GM23248 (cell line): Measurements from ENCODE around the gene KLF15. TPM values are rescaled to one million over a fixed set of nuclear protein-coding genes. Genes with fewer than 3 reads are reported as not detected.
A peak's percentile ranks its signal among the peaks of the same experiment; 100 is the strongest.

ENCODE experiments used
- DNase-seq: peaks from one replicate; pipeline ENCODE4 v3.0.0-alpha.2; 2015
- H2AFZ ChIP-seq: fragments of 200-600 bp; sonication (generic); 2 replicates; pipeline ENCODE4 v1.6.1; 2016; ENCODE audit warnings: antibody characterized with exemption
- H3F3A ChIP-seq: fragments of 200-600 bp; sonication (generic); 2 replicates; pipeline ENCODE4 v1.6.1; 2016; ENCODE audit warnings: mild to moderate bottlenecking, antibody characterized with exemption, mixed run types; ENCODE audit not compliant: insufficient read depth
- H3K27ac ChIP-seq: fragments of 200-600 bp; sonication (generic); 2 replicates; pipeline ENCODE4 v1.5.1; 2016; ENCODE audit warnings: mild to moderate bottlenecking
- H3K27me3 ChIP-seq: fragments of 200-600 bp; sonication (generic); replicated peaks from 2 replicates; pipeline ENCODE4 v1.6.1; 2016; ENCODE audit warnings: mild to moderate bottlenecking; ENCODE audit not compliant: insufficient read depth
- H3K36me3 ChIP-seq: fragments of 200-600 bp; sonication (generic); 2 replicates; pipeline ENCODE4 v1.6.1; 2016; ENCODE audit warnings: low read depth, mild to moderate bottlenecking
- H3K4me1 ChIP-seq: fragments of 200-600 bp; sonication (generic); 2 replicates; pipeline ENCODE4 v1.6.1; 2016; ENCODE audit warnings: mild to moderate bottlenecking; ENCODE audit not compliant: insufficient read depth
- H3K4me2 ChIP-seq: fragments of 200-600 bp; sonication (generic); one replicate; pipeline ENCODE4 v1.6.1; 2016; ENCODE audit warnings: mild to moderate bottlenecking; ENCODE audit not compliant: unreplicated experiment
- H3K4me3 ChIP-seq: fragments of 200-600 bp; sonication (generic); 2 replicates; pipeline ENCODE4 v1.5.1; 2016; ENCODE audit warnings: mild to moderate bottlenecking
- H3K79me2 ChIP-seq: fragments of 200-600 bp; sonication (generic); 2 replicates; pipeline ENCODE4 v1.6.1; 2016; ENCODE audit warnings: mild to moderate bottlenecking; ENCODE audit not compliant: insufficient read depth
- H3K9ac ChIP-seq: fragments of 200-600 bp; sonication (generic); 2 replicates; pipeline ENCODE4 v1.6.1; 2016; ENCODE audit warnings: mild to moderate bottlenecking
- H3K9me2 ChIP-seq: fragments of 200-600 bp; sonication (generic); 2 replicates; pipeline ENCODE4 v1.6.1; 2016; ENCODE audit warnings: mixed run types, mild to moderate bottlenecking, moderate library complexity; ENCODE audit not compliant: insufficient read depth
- H3K9me3 ChIP-seq: fragments of 200-600 bp; sonication (generic); one replicate; pipeline ENCODE4 v1.6.1; 2017; ENCODE audit warnings: low read depth
- H4K20me1 ChIP-seq: fragments of 200-600 bp; sonication (generic); 2 replicates; pipeline ENCODE4 v1.6.0; 2016; ENCODE audit not compliant: insufficient read depth
- EZH2 ChIP-seq: fragments of 200-600 bp; sonication (generic); IDR thresholded peaks from 2 replicates; pipeline ENCODE4 v1.6.1; 2018; ENCODE audit warnings: antibody characterized with exemption, mild to moderate bottlenecking; ENCODE audit not compliant: insufficient read depth, poor library complexity, severe bottlenecking
- EZH2phosphoT487 ChIP-seq: fragments of 200-600 bp; sonication (generic); IDR thresholded peaks from 2 replicates; pipeline ENCODE4 v1.6.1; 2018; ENCODE audit warnings: antibody characterized with exemption, moderate library complexity, mild to moderate bottlenecking, low read depth; ENCODE audit not compliant: insufficient read depth
- WGBS, 2 experiments: methylation state at CpG; one replicate each; pipeline ENCODE4 v1.1.6; 2015 to 2017; ENCODE audit warnings: low lambda C conversion rate in 2 of 2, low coverage in 1 of 2; ENCODE audit errors: missing lambda C conversion rate in 2 of 2; 5-methylcytosine and 5-hydroxymethylcytosine counted together
- in situ Hi-C: fragments of 300-500 bp; cut with MboI; formaldehyde crosslinking; loops from 2 replicates; pipeline ENCODE4 v1.15.0; 2020
- polyA plus RNA-seq: library from polyadenylated mRNA; unstranded; fragments of >200 nt; fragmentation: Nextera tagmentation; extraction: Ambion mirVana; gene quantifications from 2 replicates; pipeline ENCODE4 v1.2.1, GENCODE V29; 2016
- total RNA-seq: library from RNA; depleted of rRNA; stranded (reverse); fragments of >200 nt; shearing (Covaris generic); gene quantifications from 2 replicates; pipeline ENCODE4 v1.2.3, GENCODE V29; 2014

Gene KLF15
- total and polyA plus RNA-seq, 2 experiments from 2014 or later, result 0.14 to 0.54 TPM

DNA sequence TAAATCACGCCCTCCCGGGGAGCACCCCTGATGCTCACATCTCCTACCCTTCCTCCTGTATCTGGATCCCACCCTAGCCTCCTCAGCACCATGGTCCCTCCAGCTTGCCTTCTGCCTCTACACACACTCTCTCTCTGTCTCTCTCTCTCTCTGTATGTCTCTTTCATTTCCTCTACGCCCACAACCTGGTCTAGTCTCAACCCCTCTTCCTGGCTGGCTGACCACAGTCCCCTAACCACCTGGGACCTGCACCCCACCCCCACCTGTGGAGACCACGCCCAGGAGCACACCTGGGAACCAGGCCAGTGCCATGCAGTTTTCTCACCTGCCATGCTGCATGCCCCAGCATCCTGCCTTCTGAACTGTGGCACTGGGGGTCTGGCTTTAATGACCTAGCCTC, 33.5 kb upstream of the KLF15 start:
- in situ Hi-C loops, result loop anchor here (10.0 to 25.0 kb wide), 3 partner anchors 146 to 428 kb away; partner anchors contain the start of gene ROPN1B
- Histone ChIP-seq H3K4me3 (no peak overlapping the region), H3K4me1 (no peaks in the 10 kb centered on the region), H3F3A (no peaks in the 10 kb centered on the region), H3K4me2 (no peak overlapping the region), H3K27me3 (peaks cover 31% of the 10 kb centered on the region), H3K27ac (no peak overlapping the region), H4K20me1 (no peaks in the 10 kb centered on the region), H3K9me2 (no peaks in the 10 kb centered on the region), H3K36me3 (no peaks in the 10 kb centered on the region), H3K9ac (no peak overlapping the region), H3K79me2 (no peaks in the 10 kb centered on the region), H2AFZ (no peak overlapping the region), H3K9me3 (no peaks in the 10 kb centered on the region)
- no peak for DNase-seq
- TF ChIP-seq EZH2, result no peak
- TF ChIP-seq EZH2phosphoT487, result no peak
- WGBS, 2 experiments, result 38 to 44% methylated on average over 4 of the region's 4 CpGs

DNA sequence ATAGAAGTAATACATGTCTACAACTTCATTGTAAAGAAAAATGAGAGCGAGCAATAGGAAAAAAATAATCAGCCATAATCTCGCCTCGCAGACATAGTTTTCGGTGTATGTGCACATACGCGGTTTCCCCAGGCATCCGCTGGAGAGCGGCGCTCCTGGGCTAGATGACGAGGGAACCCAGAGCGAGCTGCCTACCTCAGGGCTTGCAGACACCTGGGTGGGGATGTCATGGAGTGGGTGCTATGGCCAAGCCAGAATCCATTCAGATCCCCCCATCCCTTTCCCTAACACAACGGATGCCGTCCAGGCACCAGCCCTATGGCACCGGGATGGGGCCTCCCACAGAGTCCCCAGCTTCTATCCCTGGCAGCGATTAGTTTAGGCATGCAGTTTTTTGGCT, 33.0 kb upstream of the KLF15 start:
- in situ Hi-C loops, result loop anchor here (10.0 to 25.0 kb wide), 3 partner anchors 145 to 428 kb away; partner anchors contain the start of gene ROPN1B
- Histone ChIP-seq H3K79me2 (no peaks in the 10 kb centered on the region), H3K36me3 (no peaks in the 10 kb centered on the region), H3K27ac (no peak overlapping the region), H3K4me1 (no peaks in the 10 kb centered on the region), H3K9me2 (no peaks in the 10 kb centered on the region), H3K27me3 (peaks cover 25% of the 10 kb centered on the region), H3K4me3 (no peak overlapping the region), H3K4me2 (no peak overlapping the region), H3K9me3 (no peaks in the 10 kb centered on the region), H4K20me1 (no peaks in the 10 kb centered on the region), H2AFZ (no peak overlapping the region), H3K9ac (no peak overlapping the region), H3F3A (no peaks in the 10 kb centered on the region)
- WGBS, 2 experiments, result 79 to 80% methylated on average over 15 of the region's 15 CpGs
- TF ChIP-seq EZH2 (no peak), EZH2phosphoT487 (no peak)
- no peak for DNase-seq

DNA sequence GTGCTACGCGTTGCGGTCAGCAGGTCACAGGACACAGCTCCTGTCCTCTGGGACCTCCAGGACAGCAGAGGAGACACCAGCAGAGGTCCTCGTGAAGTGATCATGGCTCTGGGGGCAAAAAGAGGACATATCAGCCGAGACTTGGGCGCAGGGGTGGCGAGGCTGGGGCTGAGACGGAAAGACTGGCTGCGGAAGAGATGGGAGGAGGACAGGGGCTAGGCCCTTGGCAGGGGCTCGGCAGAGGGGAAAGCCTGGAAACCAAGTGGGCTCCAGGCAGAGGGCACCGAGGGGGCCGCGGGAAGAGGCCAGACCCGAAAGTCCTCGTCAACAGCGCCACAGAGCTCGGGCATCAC, 32.6 kb upstream of the KLF15 start:
- Histone ChIP-seq H2AFZ (peak overlapping the region; percentile 92), H3K4me1 (no peaks in the 10 kb centered on the region), H3K4me2 (no peak overlapping the region), H3K9ac (no peak overlapping the region), H3K4me3 (no peak overlapping the region), H4K20me1 (no peaks in the 10 kb centered on the region), H3K79me2 (no peaks in the 10 kb centered on the region), H3K36me3 (no peaks in the 10 kb centered on the region), H3K9me2 (no peaks in the 10 kb centered on the region), H3F3A (no peaks in the 10 kb centered on the region), H3K9me3 (no peaks in the 10 kb centered on the region), H3K27me3 (peaks cover 21% of the 10 kb centered on the region), H3K27ac (no peak overlapping the region)
- in situ Hi-C loops, result loop anchor here (10.0 to 25.0 kb wide), 3 partner anchors 145 to 427 kb away; partner anchors contain the start of gene ROPN1B
- 68 to 70% methylated on average over 16 to 17 of the region's 17 CpGs for WGBS, 2 experiments
- DNase-seq, result no peak
- no peak for TF ChIP-seq EZH2
- no peak for TF ChIP-seq EZH2phosphoT487

DNA sequence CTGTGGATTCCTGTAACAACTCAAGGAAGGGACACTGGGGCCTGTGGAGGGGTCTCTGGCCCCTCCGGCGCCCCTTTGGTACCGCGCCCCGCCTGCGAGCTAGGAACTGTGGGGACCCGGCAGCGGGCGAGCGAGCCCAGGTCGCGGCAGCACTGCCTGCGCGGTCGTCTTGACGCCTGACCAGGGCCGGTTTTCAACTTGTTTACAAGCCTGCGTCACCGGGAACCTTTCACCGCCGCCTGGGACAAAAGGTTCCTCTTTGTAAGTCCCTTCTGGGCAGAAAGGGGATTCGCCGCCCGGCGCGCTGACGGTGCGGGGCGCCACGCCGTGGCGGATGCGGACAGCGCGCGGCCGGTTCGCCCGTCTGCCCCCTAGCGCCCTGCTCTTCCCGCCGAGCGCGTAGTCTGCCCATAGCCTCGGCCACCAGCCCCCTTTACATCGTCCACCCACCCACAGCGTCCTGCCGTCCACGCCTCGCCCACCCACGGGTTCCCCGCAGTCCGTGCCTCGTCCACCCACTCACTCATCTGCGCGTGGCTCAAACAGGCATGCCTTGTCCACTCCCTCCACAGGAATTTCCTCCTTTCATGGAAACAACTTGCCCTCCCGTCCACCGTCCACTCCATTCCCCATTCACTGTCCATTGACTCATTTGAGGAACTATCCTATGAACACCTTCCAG, 32.0 kb upstream of the KLF15 start:
- Histone ChIP-seq H3K4me3 (peak overlapping the region; percentile 80), H3K36me3 (no peaks in the 10 kb centered on the region), H3F3A (no peaks in the 10 kb centered on the region), H3K4me1 (no peaks in the 10 kb centered on the region), H3K79me2 (no peaks in the 10 kb centered on the region), H3K9me2 (no peaks in the 10 kb centered on the region), H2AFZ (peak overlapping the region; percentile 92), H3K9ac (peak overlapping the region; percentile 76), H4K20me1 (no peaks in the 10 kb centered on the region), H3K4me2 (peak overlapping the region; percentile 89), H3K27me3 (peaks cover 16% of the 10 kb centered on the region), H3K9me3 (no peaks in the 10 kb centered on the region), H3K27ac (no peak overlapping the region)
- 2 to 4% methylated on average over 32 to 57 of the region's 58 CpGs for WGBS, 2 experiments
- in situ Hi-C loops, result loop anchor here (25.0 kb wide), 1 partner anchor 427 kb away; the partner anchor contains the start of gene ROPN1B
- peak; percentile 90 for DNase-seq
- TF ChIP-seq EZH2phosphoT487 (no peak), EZH2 (no peak)
